AG08395 (cell line): ENCODE measurements around the gene RAF1.
"Not testable (repeated sequence)": the region's sequence is repeated elsewhere in the genome, so short reads cannot be mapped to it uniquely, and the experiment has no call there.

Experiments used
- DNase-seq: peaks from one replicate; pipeline ENCODE4 v3.0.0; 2012; ENCODE audit warnings: mixed read lengths, low spot score

RAF1 gene

GRCh38 chr3:12558706-12559105, 105.2 kb downstream of the RAF1 start:
- DNase-seq = no peak

- peak; percentile 27 for DNase-seq
Measured at GRCh38 chr3:12557473-12558100, 106.3 kb downstream of the RAF1 start.

DNA sequence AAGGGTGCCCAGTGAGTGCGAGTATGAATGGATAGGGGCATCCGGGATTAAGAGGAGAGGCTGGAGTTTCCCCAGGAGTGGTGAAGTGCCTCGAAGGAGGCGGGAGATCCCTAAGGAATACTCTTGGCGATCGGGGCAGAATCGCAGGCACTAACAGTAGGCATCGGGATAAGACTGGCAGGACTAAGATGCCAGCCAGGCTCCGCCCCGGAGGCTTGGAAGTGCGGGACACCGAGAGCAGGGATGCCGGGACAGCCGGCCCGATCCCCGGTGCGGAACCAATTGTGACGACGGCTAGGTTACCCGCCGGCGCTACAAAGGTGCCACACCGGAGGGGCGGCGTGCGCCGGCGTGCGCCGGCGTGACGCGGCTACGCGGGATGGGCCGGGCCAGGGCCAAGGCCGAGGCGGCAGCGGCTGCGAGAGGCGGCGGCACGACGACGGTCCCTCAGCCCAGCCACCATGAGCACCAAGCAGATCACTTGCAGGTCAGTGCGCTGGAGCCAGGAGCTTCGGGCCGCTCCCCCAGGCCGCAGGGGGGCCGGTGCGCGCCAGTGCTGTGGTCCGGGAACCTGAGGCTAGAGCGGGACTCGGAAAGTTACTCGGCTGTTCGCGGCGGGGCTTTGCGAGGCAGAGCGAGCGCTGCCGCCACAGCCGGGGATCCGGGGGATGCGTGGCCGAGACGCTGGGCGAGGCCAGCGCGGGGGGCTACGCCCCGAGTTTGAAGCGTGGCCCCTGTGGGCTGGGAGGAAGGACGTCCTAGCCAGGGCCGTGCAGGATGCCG, 107.0 kb downstream of the RAF1 start, which contains the start of gene MKRN2:
MKRN2 (plus strand) TSS at position 398 of the 783 bp plus-strand sequence; CDS start at position 462, 64 bp downstream.
- peak; percentile 92 for DNase-seq

- no peak for DNase-seq
Measured at GRCh38 chr3:12556314-12556689, 107.6 kb downstream of the RAF1 start.

- DNase-seq = peak; percentile 26
Measured at GRCh38 chr3:12553921-12554391, 110.0 kb downstream of the RAF1 start.

GRCh38 chr3:12549971-12550760, 113.8 kb downstream of the RAF1 start:
- DNase-seq = no peak

GRCh38 chr3:12545473-12545791, 118.5 kb downstream of the RAF1 start, which contains the start of gene MKRN2OS:
TSS of gene MKRN2OS (minus strand) at chr3:12545499. CDS start at chr3:12545464, 35 bp downstream.
- DNase-seq = no peak

DNA sequence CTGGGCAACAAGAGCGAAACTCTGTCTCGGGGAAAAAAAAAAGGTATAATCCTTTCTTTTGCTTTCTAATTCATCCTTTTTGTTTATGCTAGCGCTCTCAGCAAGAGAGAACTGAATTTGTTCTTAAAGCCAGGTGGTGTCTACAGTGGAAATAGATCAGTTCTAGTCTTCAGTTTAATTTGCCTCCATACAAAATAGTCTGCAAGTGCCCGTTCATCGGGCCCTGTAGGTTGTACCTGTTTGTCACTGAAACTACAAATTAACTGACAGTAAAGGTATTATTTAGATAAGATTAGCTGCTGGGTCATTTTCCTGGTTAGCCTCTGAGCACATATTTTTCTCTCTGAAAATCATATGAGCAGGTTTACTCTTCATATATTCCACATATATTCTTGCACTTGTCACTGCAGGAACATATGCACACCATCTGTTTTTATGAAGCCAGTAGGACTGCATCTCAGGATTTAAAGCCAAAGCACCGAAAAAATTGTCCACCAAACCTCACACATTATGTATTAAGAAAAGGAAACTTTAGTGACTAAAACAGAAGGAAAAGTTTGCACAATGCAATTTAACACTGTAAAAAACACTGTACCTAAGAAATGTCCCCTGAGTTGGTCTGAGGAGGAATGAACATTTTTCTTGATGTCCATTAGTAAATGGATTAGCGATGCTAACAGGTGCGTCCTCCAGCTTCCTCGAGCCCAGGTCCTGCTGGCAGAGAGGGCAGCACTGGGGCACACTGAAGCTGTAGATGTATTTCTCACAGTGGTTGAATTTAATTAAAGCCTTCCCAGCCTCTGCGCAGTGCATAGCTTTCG, 119.1 kb downstream of the RAF1 start:
- no peak for DNase-seq

- DNase-seq = not testable (repeated sequence)
Measured at GRCh38 chr3:12543497-12543896, 120.4 kb downstream of the RAF1 start.

DNA sequence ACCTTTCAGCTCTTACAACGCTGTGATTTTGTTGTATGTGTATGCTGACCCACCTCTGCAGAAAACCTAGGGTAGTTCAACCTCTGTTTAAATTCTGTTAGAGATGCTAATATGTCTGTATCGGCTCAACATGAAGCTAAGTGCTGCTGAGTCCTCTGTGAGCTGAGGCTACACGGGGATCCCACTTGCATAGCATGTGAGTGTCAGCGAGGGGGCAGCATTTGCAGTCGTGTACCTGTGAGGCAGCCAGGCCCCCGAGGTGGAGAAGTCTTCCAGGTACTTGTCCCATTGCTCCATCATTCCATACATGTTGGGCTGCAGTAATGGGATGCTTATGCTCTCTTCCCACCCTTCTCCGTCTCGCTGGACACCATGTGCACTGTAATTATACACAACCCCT, 122.3 kb downstream of the RAF1 start:
- DNase-seq = no peak

GRCh38 chr3:12536423-12536822, 127.5 kb downstream of the RAF1 start:
- peak; percentile 21 for DNase-seq
